ENCODE data around the gene ACTN4. TPM values are rescaled to one million over a fixed set of nuclear protein-coding genes. Genes with fewer than 3 reads are reported as not detected.
"Not testable (repeated sequence)": the region's sequence is repeated elsewhere in the genome, so short reads cannot be mapped to it uniquely, and the experiment has no call there.

ACTN4 gene
- 42.3 TPM for total RNA-seq

DNA sequence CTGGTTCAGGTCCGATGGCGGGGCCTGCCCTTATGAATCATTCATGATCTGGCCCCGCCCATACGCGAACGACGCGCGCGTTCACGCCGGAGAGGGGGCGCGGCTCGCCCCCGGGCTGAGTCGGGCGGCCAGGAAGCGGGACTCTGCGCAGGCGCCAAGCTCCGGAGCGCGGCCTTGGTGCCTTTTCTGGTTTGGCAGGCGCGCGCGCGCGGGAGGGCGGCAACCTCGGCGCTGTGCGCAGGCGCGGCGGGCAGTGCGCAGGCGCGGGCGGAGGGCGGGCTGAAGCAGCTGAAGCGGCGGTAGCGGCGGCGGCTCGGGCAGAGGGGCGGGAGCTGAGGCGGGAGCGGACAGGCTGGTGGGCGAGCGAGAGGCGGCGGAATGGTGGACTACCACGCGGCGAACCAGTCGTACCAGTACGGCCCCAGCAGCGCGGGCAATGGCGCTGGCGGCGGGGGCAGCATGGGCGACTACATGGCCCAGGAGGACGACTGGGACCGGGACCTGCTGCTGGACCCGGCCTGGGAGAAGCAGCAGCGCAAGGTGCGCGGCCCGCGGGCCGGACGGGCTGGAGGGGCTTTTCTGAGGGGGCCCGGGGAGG is at the start of gene ACTN4:
ACTN4 (plus strand) TSS at position 282 of the 598 bp plus-strand sequence; CDS start at position 379, 97 bp downstream.
- Histone ChIP-seq H3K27me3 (ENCODE audit: control insufficient read depth in 3 of 3, insufficient read depth in 3 of 3, low read length in 3 of 3) (no peaks in the 10 kb centered on the region), H3K36me3 (ENCODE audit: control insufficient read depth in 3 of 3, insufficient read depth in 3 of 3, low read length in 3 of 3) (peaks cover 0 to 5% (median 0%) of the 10 kb centered on the region in 3 donors), H3K4me1 (ENCODE audit: control insufficient read depth in 3 of 3, insufficient read depth in 3 of 3, low read length in 3 of 3) (peaks cover 27 to 45% (median 38%) of the 10 kb centered on the region in 3 donors), H3K27ac (ENCODE audit: low read depth, low read length) (peak within 1 kb of the TSS; percentile 95), H3K4me3 (ENCODE audit: low read length in 3 of 3) (peak within 1 kb of the TSS; percentile 76 to 94 (median 93)), H3K9ac (ENCODE audit: low read depth in 1 of 3, low read length in 3 of 3) (peak within 1 kb of the TSS; percentile 91 to 98 (median 97)), H3K9me3 (ENCODE audit: control insufficient read depth in 3 of 3, low read length in 3 of 3) (no peaks in the 10 kb centered on the region)

DNA sequence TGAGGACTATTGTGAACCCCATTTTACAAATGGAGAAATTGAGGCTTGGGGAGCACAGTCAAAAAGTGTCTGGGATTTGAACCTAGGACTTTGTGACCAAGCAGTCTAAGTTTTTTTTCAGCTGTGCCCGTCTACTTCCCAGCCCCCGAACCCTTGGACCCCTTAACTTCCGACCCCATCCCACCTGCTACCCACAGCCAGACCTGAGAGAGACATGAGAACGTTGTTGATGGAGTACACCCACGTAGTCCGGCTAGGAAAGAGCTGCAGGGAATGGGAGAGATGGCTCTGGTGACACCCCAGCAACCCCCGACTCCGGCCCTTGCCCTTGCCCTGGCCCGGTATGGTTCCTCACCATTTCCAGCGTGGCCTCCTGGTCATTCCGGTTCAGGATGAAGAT is 47.7 kb upstream of the ACTN4 start:
- H3K27me3 ChIP-seq (ENCODE audit: control insufficient read depth in 3 of 3, insufficient read depth in 3 of 3, low read length in 3 of 3): no peaks in the 10 kb centered on the region
- H3K36me3 ChIP-seq (ENCODE audit: control insufficient read depth in 3 of 3, insufficient read depth in 3 of 3, low read length in 3 of 3): no peaks in the 10 kb centered on the region
- H3K9me3 ChIP-seq (ENCODE audit: control insufficient read depth in 3 of 3, low read length in 3 of 3): no peaks in the 10 kb centered on the region
- no peak overlapping the region for H3K27ac ChIP-seq (ENCODE audit: low read depth, low read length)
- H3K4me3 ChIP-seq (ENCODE audit: low read length in 3 of 3): no peak overlapping the region
- H3K9ac ChIP-seq (ENCODE audit: low read depth in 1 of 3, low read length in 3 of 3): no peak overlapping the region
- peaks cover 0 to 3% (median 3%) of the 10 kb centered on the region in 3 donors for H3K4me1 ChIP-seq (ENCODE audit: control insufficient read depth in 3 of 3, insufficient read depth in 3 of 3, low read length in 3 of 3)

DNA sequence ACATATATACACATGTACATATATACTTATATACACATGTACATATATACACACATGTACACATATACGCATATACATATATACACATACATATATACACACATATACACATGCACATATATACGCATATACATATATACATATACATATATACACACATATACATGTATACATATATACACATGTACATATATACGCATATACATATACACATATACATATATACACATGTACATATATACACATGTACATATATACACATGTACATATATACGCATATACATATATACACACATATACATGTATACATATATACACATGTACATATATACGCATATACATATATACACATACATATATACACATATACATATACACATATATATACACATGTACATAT is 44.6 kb upstream of the ACTN4 start:
- H3K27ac ChIP-seq (ENCODE audit: low read depth, low read length); H3K36me3 ChIP-seq (ENCODE audit: control insufficient read depth in 3 of 3, insufficient read depth in 3 of 3, low read length in 3 of 3); H3K4me1 ChIP-seq (ENCODE audit: control insufficient read depth in 3 of 3, insufficient read depth in 3 of 3, low read length in 3 of 3); H3K27me3 ChIP-seq (ENCODE audit: control insufficient read depth in 3 of 3, insufficient read depth in 3 of 3, low read length in 3 of 3); H3K9me3 ChIP-seq (ENCODE audit: control insufficient read depth in 3 of 3, low read length in 3 of 3); H3K9ac ChIP-seq (ENCODE audit: low read depth in 1 of 3, low read length in 3 of 3); H3K4me3 ChIP-seq (ENCODE audit: low read length in 3 of 3): not testable (repeated sequence)

DNA sequence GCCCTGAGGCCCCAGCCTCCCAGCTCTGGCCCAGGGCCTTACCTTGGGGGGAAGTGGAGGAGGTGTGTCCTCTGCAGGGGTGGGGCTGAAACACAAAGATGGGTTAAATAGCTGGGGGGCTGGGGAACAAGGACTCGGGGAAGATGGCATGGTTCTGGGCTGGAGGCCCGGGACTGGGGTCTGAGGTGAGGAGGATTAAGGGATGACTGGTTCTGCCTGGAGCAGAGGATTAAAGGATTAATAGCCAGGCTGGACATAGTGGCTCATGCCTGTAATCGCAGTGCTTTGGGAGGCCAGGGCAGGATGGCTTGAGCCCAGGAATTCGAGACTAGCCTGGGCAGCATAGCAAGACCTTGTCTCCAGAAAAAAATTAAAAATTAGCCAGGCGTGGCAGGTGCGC is 41.3 kb upstream of the ACTN4 start:
- no peak overlapping the region for H3K9ac ChIP-seq (ENCODE audit: low read depth in 1 of 3, low read length in 3 of 3)
- no peak overlapping the region for H3K4me3 ChIP-seq (ENCODE audit: low read length in 3 of 3)
- no peak overlapping the region for H3K27ac ChIP-seq (ENCODE audit: low read depth, low read length)
- no peaks in the 10 kb centered on the region for H3K4me1 ChIP-seq (ENCODE audit: control insufficient read depth in 3 of 3, insufficient read depth in 3 of 3, low read length in 3 of 3)
- H3K9me3 ChIP-seq (ENCODE audit: control insufficient read depth in 3 of 3, low read length in 3 of 3): no peaks in the 10 kb centered on the region
- peaks cover 0 to 3% (median 0%) of the 10 kb centered on the region in 3 donors for H3K27me3 ChIP-seq (ENCODE audit: control insufficient read depth in 3 of 3, insufficient read depth in 3 of 3, low read length in 3 of 3)
- no peaks in the 10 kb centered on the region for H3K36me3 ChIP-seq (ENCODE audit: control insufficient read depth in 3 of 3, insufficient read depth in 3 of 3, low read length in 3 of 3)

DNA sequence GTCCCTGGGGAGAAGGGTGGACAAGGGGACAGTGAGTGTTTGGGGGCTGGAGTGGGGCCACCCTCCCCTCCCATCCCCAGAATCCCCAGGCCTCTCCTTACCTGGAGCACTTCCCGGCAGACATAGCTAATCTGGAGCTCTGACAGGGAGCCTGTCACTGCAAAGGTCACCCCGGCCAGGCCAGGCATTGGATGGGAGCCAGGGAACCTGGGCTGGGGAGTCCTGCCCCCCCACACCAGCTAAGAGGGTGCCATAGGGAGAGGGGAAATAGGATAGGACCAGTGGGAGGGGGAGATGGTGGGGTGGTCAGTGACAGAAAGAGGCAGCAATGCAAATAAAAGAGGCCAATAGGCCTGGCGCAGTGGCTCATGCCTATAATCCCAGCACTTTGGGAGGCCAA is 33.2 kb upstream of the ACTN4 start:
- H3K4me3 ChIP-seq (ENCODE audit: low read length in 3 of 3): no peak overlapping the region
- no peaks in the 10 kb centered on the region for H3K9me3 ChIP-seq (ENCODE audit: control insufficient read depth in 3 of 3, low read length in 3 of 3)
- H3K27ac ChIP-seq (ENCODE audit: low read depth, low read length): no peak overlapping the region
- no peaks in the 10 kb centered on the region for H3K27me3 ChIP-seq (ENCODE audit: control insufficient read depth in 3 of 3, insufficient read depth in 3 of 3, low read length in 3 of 3)
- H3K36me3 ChIP-seq (ENCODE audit: control insufficient read depth in 3 of 3, insufficient read depth in 3 of 3, low read length in 3 of 3): peaks cover 0 to 2% (median 0%) of the 10 kb centered on the region in 3 donors
- H3K9ac ChIP-seq (ENCODE audit: low read depth in 1 of 3, low read length in 3 of 3): no peak overlapping the region
- peaks cover 8 to 16% (median 9%) of the 10 kb centered on the region in 3 donors for H3K4me1 ChIP-seq (ENCODE audit: control insufficient read depth in 3 of 3, insufficient read depth in 3 of 3, low read length in 3 of 3)

DNA sequence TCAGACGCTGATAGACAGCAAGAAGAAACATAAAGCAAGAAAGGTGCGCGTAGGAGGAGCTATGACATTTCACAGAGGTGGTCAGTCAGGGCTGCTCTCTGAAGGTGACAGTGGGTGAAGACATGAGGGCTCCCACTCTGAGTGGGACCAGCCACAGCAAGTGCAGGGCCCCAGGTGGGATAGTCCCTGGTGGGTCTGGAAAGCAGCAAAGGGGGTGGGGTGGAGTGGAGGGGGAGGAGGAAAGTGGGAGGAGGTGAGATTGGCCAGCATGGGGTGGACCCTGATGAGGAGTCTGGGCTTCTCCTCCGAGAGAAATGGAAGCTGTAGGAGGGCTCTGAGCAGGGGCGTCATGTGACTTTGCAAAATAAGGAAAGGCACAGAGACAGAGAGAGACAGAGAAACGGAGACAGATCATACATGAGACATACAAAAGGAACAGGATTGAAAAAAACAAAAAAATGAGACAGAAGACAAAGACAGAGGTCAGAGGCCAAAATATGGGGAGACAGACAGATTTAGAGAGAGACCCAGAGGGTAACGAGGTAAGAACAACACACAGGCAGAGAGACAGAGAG is 32.4 kb upstream of the ACTN4 start:
- Histone ChIP-seq H3K27me3 (ENCODE audit: control insufficient read depth in 3 of 3, insufficient read depth in 3 of 3, low read length in 3 of 3) (no peaks in the 10 kb centered on the region), H3K36me3 (ENCODE audit: control insufficient read depth in 3 of 3, insufficient read depth in 3 of 3, low read length in 3 of 3) (peaks cover under 1 to 6% (median under 1%) of the 10 kb centered on the region in 3 donors), H3K9me3 (ENCODE audit: control insufficient read depth in 3 of 3, low read length in 3 of 3) (no peaks in the 10 kb centered on the region), H3K9ac (ENCODE audit: low read depth in 1 of 3, low read length in 3 of 3) (no peak overlapping the region), H3K27ac (ENCODE audit: low read depth, low read length) (no peak overlapping the region), H3K4me3 (ENCODE audit: low read length in 3 of 3) (no peak overlapping the region), H3K4me1 (ENCODE audit: control insufficient read depth in 3 of 3, insufficient read depth in 3 of 3, low read length in 3 of 3) (peaks cover 15 to 24% (median 16%) of the 10 kb centered on the region in 3 donors)

DNA sequence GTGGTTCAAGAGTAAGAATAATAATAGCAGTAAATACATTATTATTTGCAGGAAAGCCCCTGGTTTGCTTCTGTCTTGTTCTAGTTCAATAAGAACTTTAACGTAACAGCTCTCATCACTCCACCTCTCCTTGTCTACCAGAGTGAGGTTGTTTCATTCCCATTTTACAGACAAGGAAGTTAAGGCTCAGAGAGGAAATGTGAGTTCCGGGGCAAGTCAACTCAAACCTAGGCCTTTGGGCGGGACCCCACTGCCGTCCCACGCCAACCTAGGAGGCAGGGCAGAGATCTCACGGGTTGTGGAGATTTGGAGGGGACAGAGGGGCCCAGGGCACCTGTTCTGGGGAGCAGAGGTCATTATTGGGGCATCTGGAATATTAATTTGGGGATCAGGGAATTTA is 31.2 kb upstream of the ACTN4 start:
- peaks cover 19 to 30% (median 19%) of the 10 kb centered on the region in 3 donors for H3K4me1 ChIP-seq (ENCODE audit: control insufficient read depth in 3 of 3, insufficient read depth in 3 of 3, low read length in 3 of 3)
- no peak overlapping the region for H3K9ac ChIP-seq (ENCODE audit: low read depth in 1 of 3, low read length in 3 of 3)
- H3K36me3 ChIP-seq (ENCODE audit: control insufficient read depth in 3 of 3, insufficient read depth in 3 of 3, low read length in 3 of 3): peaks cover 11 to 13% (median 12%) of the 10 kb centered on the region in 3 donors
- H3K27ac ChIP-seq (ENCODE audit: low read depth, low read length): no peak overlapping the region
- no peaks in the 10 kb centered on the region for H3K27me3 ChIP-seq (ENCODE audit: control insufficient read depth in 3 of 3, insufficient read depth in 3 of 3, low read length in 3 of 3)
- H3K4me3 ChIP-seq (ENCODE audit: low read length in 3 of 3): no peak overlapping the region
- no peaks in the 10 kb centered on the region for H3K9me3 ChIP-seq (ENCODE audit: control insufficient read depth in 3 of 3, low read length in 3 of 3)

DNA sequence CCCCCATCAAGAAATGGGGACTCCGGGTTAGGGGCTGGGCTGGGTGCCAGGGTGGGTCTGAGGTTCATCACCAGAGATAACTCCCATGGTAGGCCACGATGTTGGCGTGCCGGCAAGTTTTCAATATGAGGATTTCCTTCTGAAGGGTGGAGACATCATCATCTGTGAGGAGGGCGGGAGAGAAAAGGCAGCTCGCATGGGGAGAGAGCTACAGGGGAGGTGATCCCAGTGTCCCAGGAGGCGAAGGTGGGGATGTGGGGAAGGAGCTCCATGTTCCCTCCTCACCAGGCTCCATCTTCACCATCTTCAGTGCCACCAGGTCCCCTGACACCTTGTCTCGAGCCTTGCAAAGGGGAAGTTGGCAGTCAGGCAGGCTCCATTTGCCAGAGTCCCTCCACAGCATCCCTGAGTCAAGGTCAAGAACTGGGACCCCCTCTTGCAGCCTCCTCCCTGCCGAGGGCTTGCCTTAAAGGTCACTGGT is 30.1 kb upstream of the ACTN4 start:
- Histone ChIP-seq H3K9me3 (ENCODE audit: control insufficient read depth in 3 of 3, low read length in 3 of 3) (no peaks in the 10 kb centered on the region), H3K4me1 (ENCODE audit: control insufficient read depth in 3 of 3, insufficient read depth in 3 of 3, low read length in 3 of 3) (peaks cover 21 to 34% (median 22%) of the 10 kb centered on the region in 3 donors), H3K36me3 (ENCODE audit: control insufficient read depth in 3 of 3, insufficient read depth in 3 of 3, low read length in 3 of 3) (peaks cover 21 to 24% (median 22%) of the 10 kb centered on the region in 3 donors), H3K4me3 (ENCODE audit: low read length in 3 of 3) (peak overlapping the region in 1 of 3 donors; percentile 93), H3K9ac (ENCODE audit: low read depth in 1 of 3, low read length in 3 of 3) (no peak overlapping the region), H3K27ac (ENCODE audit: low read depth, low read length) (no peak overlapping the region), H3K27me3 (ENCODE audit: control insufficient read depth in 3 of 3, insufficient read depth in 3 of 3, low read length in 3 of 3) (no peaks in the 10 kb centered on the region)

DNA sequence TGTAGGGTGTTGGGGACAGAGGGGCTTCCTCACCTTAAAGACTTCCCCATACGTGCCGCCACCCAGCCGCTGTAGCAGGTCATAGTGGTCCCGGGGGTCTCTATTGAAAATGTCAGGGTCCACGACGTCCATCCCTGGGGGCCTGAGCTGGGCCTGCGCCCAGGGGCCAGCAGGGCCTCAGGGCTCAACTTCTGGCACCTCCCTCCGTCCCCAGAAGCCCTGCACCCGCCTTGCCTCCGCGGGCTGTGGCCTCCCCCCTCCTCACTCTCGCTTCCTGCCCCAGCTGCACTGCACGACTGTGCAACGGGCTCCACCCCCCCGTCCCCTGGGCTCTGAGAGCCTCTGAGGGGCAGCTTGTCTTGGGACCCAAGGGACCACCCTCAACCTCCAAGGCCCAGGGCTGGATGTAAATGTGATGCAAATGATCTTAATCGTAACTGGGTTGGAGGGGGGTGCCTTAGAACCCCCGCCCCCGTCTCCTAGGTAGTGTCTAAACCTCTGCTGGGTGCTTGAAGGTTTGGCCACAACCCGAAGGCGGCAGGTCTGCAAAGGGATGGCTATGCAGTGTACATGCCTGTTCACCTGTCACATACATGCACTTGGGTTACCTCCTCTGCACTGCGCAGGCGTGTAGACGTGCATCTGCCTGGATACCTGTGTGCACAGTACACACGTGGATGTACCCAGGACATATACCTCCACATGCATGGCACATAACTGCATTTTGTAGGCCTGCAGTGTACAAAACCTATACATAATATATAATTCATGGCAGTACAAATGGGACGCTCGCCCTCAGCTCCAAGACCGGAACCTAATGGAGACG is 29.5 kb upstream of the ACTN4 start, which contains the start of gene MAP4K1:
MAP4K1 (minus strand) TSS at position 190 of the 826 bp plus-strand sequence; CDS start at position 132, 58 bp downstream.
- Histone ChIP-seq H3K36me3 (ENCODE audit: control insufficient read depth in 3 of 3, insufficient read depth in 3 of 3, low read length in 3 of 3) (peaks cover 23 to 24% (median 24%) of the 10 kb centered on the region in 3 donors), H3K27ac (ENCODE audit: low read depth, low read length) (peak within 1 kb of the TSS; percentile 48), H3K27me3 (ENCODE audit: control insufficient read depth in 3 of 3, insufficient read depth in 3 of 3, low read length in 3 of 3) (no peaks in the 10 kb centered on the region), H3K9ac (ENCODE audit: low read depth in 1 of 3, low read length in 3 of 3) (peak within 1 kb of the TSS; percentile 69 to 94 (median 93)), H3K4me3 (ENCODE audit: low read length in 3 of 3) (peak within 1 kb of the TSS; percentile 87 to 100 (median 93)), H3K9me3 (ENCODE audit: control insufficient read depth in 3 of 3, low read length in 3 of 3) (no peaks in the 10 kb centered on the region), H3K4me1 (ENCODE audit: control insufficient read depth in 3 of 3, insufficient read depth in 3 of 3, low read length in 3 of 3) (peaks cover 21 to 34% (median 22%) of the 10 kb centered on the region in 3 donors)

Data from skeletal muscle tissue (tissue), 4 donors.